Measurements from ENCODE around the gene DLL4. TPM values are rescaled to one million over a fixed set of nuclear protein-coding genes. Genes with fewer than 3 reads are reported as not detected.

The DLL4 gene
- total RNA-seq, 4 donors from 2014 or later, result 18.2 to 31.1 (median 22.6) TPM

DNA sequence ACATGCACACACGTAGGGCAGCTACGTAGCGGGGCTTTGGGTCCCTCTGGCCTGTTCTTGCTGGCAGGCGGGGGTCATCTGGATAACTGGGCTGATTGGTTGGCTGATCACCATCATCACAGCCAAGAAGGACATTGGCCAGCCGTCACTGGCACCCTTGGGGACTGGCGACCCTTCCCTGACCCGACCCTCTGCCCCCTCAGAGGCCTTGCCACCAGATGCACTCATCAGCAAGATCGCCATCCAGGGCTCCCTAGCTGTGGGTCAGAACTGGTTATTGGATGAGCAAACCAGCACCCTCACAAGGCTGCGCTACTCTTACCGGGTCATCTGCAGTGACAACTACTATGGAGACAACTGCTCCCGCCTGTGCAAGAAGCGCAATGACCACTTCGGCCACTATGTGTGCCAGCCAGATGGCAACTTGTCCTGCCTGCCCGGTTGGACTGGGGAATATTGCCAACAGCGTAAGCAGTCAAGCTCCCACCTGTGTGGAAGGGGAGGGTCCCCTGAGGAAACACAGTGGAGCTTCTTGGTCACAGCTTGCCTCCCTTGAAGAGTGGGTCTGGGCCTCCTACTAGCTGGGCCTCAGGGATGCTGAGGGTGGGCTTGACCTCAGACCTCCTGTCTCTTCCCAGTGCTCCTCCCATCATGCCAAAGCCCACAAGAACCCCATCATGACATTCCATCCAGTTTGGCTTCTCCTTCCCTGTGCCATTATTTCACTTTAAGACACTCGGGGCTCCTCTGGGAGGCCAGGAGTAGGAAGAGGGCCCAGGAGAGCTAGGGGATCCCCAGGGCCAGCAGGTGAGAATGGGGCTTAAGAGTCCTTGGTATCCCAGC, 2.4 kb downstream of the DLL4 start:
- H3K4me3 ChIP-seq, result peak overlapping the region; percentile 29 to 41
- H3K27me3 ChIP-seq, result peaks cover 21 to 37% of the 10 kb centered on the region in 2 donors
- peak overlapping the region in 1 of 2 donors; percentile 56 for H3K27ac ChIP-seq
- intact Hi-C loops (cut with DNase I; ENCODE audit: low total_unique reads), result no loop called here
- no peak for TF ChIP-seq POLR2A (IDR thresholded peaks at IDR 0.05)
- TF ChIP-seq, protein P1, sequence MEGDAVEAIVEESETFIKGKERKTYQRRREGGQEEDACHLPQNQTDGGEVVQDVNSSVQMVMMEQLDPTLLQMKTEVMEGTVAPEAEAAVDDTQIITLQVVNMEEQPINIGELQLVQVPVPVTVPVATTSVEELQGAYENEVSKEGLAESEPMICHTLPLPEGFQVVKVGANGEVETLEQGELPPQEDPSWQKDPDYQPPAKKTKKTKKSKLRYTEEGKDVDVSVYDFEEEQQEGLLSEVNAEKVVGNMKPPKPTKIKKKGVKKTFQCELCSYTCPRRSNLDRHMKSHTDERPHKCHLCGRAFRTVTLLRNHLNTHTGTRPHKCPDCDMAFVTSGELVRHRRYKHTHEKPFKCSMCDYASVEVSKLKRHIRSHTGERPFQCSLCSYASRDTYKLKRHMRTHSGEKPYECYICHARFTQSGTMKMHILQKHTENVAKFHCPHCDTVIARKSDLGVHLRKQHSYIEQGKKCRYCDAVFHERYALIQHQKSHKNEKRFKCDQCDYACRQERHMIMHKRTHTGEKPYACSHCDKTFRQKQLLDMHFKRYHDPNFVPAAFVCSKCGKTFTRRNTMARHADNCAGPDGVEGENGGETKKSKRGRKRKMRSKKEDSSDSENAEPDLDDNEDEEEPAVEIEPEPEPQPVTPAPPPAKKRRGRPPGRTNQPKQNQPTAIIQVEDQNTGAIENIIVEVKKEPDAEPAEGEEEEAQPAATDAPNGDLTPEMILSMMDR (IDR thresholded peaks at IDR 0.05), result no peak
- no peaks in the 10 kb centered on the region for H3K36me3 ChIP-seq
- DNase-seq, result no peak
- peaks cover 0 to 35% of the 10 kb centered on the region in 2 donors for H3K4me1 ChIP-seq
- H3K9me3 ChIP-seq, result no peaks in the 10 kb centered on the region

DNA sequence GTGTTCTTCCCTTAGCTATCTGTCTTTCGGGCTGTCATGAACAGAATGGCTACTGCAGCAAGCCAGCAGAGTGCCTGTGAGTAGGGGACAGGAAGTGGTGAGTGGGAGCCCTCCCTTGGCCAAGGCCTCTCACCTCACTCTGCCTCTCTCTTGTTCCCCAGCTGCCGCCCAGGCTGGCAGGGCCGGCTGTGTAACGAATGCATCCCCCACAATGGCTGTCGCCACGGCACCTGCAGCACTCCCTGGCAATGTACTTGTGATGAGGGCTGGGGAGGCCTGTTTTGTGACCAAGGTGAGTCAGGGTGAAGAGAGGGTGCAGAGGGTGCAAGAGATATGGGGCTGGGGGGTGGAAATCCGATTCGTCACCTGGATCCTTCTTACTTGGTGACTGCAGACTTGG, 3.0 kb downstream of the DLL4 start:
- H3K27me3 ChIP-seq, result peaks cover 21 to 37% of the 10 kb centered on the region in 2 donors
- intact Hi-C loops (cut with DNase I; ENCODE audit: low total_unique reads), result no loop called here
- peak overlapping the region in 1 of 2 donors; percentile 56 for H3K27ac ChIP-seq
- peak overlapping the region in 1 of 2 donors; percentile 41 for H3K4me3 ChIP-seq
- H3K9me3 ChIP-seq, result no peaks in the 10 kb centered on the region
- DNase-seq, result no peak
- H3K4me1 ChIP-seq, result peaks cover 0 to 35% of the 10 kb centered on the region in 2 donors
- no peaks in the 10 kb centered on the region for H3K36me3 ChIP-seq
- TF ChIP-seq POLR2A (IDR thresholded peaks at IDR 0.05), result no peak
- TF ChIP-seq, protein P1 (IDR thresholded peaks at IDR 0.05), result no peak

DNA sequence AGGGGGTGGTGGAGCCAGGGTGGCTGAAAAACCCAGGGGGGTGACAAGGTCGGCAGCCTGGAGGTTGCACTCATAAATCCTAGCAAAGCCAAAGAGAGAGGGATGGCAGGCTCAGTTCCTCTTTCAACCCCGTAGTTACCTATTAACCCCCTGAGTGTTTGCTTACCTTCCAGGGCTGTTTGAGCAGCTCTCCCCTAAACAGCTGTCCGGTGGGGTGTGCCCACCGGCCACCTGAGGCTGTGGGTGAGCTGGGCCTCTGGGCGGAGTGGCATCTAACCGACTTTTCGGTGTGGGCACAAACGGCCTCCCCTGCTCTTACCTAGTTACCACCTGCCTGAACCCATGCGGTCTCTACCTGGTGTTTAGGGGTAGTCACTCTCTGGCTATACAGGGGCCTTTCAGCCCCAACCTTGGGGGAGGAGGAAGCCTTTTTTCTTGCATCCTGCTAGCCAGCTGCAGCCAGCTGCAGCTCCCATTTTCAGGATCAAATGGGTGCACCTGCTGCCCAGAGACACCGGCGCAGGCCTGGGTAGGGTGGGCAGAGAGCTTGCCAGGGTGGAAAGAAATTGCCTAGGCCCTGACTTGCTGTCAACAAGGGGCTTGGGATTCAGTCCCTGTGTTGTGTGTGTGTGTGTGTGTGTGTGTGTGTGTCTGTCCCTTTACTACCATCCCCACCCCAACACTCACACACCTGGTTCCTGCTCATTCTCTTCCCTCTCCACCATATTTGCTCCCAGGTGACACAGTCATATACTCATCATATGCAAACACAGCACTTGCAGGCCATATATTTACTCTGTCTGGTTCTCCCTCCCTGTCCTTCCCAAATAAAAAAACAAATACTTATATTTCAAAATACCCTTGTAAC, 3.7 kb downstream of the DLL4 start:
- H3K36me3 ChIP-seq, result no peaks in the 10 kb centered on the region
- peaks cover 21 to 35% of the 10 kb centered on the region in 2 donors for H3K27me3 ChIP-seq
- no peaks in the 10 kb centered on the region for H3K9me3 ChIP-seq
- peak overlapping the region in 1 of 2 donors; percentile 56 for H3K27ac ChIP-seq
- intact Hi-C loops (cut with DNase I; ENCODE audit: low total_unique reads), result no loop called here
- DNase-seq, result no peak
- no peak for TF ChIP-seq POLR2A (IDR thresholded peaks at IDR 0.05)
- TF ChIP-seq, protein P1 (IDR thresholded peaks at IDR 0.05), result no peak
- H3K4me1 ChIP-seq, result peaks cover 0 to 34% of the 10 kb centered on the region in 2 donors
- no peak overlapping the region for H3K4me3 ChIP-seq

DNA sequence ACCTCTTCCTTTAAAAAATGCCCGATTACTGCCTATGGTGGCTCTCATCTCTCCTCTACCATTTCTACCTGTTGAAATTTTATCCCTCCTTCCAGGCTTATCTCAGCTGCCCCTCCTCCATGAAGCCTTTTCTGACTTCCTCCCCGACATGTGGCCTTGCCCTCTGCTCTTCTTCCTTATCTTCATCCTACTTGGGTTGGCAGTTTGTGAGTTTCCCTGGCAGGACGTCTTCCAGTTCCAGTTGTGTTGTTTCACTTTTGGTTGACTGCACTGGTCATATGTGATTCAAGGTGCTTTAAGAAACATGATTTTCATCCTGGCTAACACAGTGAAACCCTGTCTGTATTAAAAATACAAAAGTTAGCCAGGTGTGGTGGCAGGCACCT, 4.4 kb downstream of the DLL4 start:
- H3K9me3 ChIP-seq, result no peaks in the 10 kb centered on the region

More for the DNA sequence above, 4.4 kb downstream of the DLL4 start:
- H3K4me3 ChIP-seq, result no peak overlapping the region
- peaks cover 0 to 28% of the 10 kb centered on the region in 2 donors for H3K4me1 ChIP-seq
- no peak overlapping the region for H3K27ac ChIP-seq
- intact Hi-C loops (cut with DNase I; ENCODE audit: low total_unique reads), result no loop called here
- DNase-seq, result no peak
- H3K36me3 ChIP-seq, result no peaks in the 10 kb centered on the region
- peaks cover 21 to 30% of the 10 kb centered on the region in 2 donors for H3K27me3 ChIP-seq
- TF ChIP-seq, protein P1 (IDR thresholded peaks at IDR 0.05), result no peak
- TF ChIP-seq POLR2A (IDR thresholded peaks at IDR 0.05), result no peak

All from uterus (tissue), 4 donors.